Natural killer cell (primary cell): ENCODE results near the gene MCOLN1. TPM values are rescaled to one million over a fixed set of nuclear protein-coding genes. Genes with fewer than 3 reads are reported as not detected.

Experiments
- ATAC-seq, 3 donors: fragments of 150-1000 bp in 2 of 3; fragments of 200-7000 bp in 1 of 3; cut with Tn5 transposase; 1 replicate in 1 of 3; 2 replicates in 2 of 3; pipeline ENCODE4 v1.10.0; 2021; ENCODE audit warnings: mild to moderate bottlenecking in 2 of 3, moderate library complexity in 2 of 3
- DNase-seq, 2 donors: peaks; one replicate each; pipeline versions ENCODE4 v3.0.0 to v3.0.0-alpha.2; 2013 to 2021; ENCODE audit warnings: mixed read lengths in 1 of 2
- H3K27ac ChIP-seq: one replicate; pipeline ENCODE4 v1.5.1; 2013; ENCODE audit warnings: mild to moderate bottlenecking, low read length
- H3K27me3 ChIP-seq: one replicate; pipeline ENCODE4 v1.6.1; 2013; ENCODE audit warnings: low read length; ENCODE audit not compliant: control insufficient read depth, insufficient read depth
- H3K36me3 ChIP-seq: one replicate; pipeline ENCODE4 v1.6.1; 2013; ENCODE audit warnings: low read length; ENCODE audit not compliant: control insufficient read depth, insufficient read depth
- H3K4me1 ChIP-seq: one replicate; pipeline ENCODE4 v1.6.1; 2013; ENCODE audit warnings: low read length; ENCODE audit not compliant: control insufficient read depth, insufficient read depth
- H3K4me3 ChIP-seq: one replicate; pipeline ENCODE4 v1.5.1; 2013; ENCODE audit warnings: low read length
- H3K9me3 ChIP-seq: one replicate; pipeline ENCODE4 v1.6.1; 2013; ENCODE audit warnings: low read length; ENCODE audit not compliant: control insufficient read depth, insufficient read depth
- H3K27ac Mint-ChIP-seq, 2 donors: one replicate each; pipeline ENCODE4 v1.8.0; 2022; ENCODE audit warnings: mild to moderate bottlenecking in 2 of 2, mixed read lengths in 2 of 2, moderate library complexity in 1 of 2
- H3K27me3 Mint-ChIP-seq, 2 donors: one replicate each; pipeline ENCODE4 v1.8.0; 2022; ENCODE audit warnings: low read depth in 2 of 2, mixed read lengths in 2 of 2
- H3K36me3 Mint-ChIP-seq: one replicate; pipeline ENCODE4 v1.8.0; 2022; ENCODE audit warnings: mixed read lengths
- H3K4me1 Mint-ChIP-seq, 2 donors: one replicate each; pipeline ENCODE4 v1.8.0; 2022; ENCODE audit warnings: mixed read lengths in 2 of 2
- H3K4me3 Mint-ChIP-seq: one replicate; pipeline ENCODE4 v1.8.0; 2022; ENCODE audit warnings: mild to moderate bottlenecking, moderate library complexity, mixed read lengths
- H3K9me3 Mint-ChIP-seq, 2 donors: one replicate each; pipeline ENCODE4 v1.8.0; 2022; ENCODE audit warnings: mixed read lengths in 2 of 2
- CTCF ChIP-seq: fragments of 200-600 bp; IDR thresholded peaks from one replicate; pipeline ENCODE4 v1.8.0; 2022; ENCODE audit warnings: antibody characterized with exemption
- WGBS: methylation state at CpG from one replicate; pipeline ENCODE4 v1.1.7; 2013; ENCODE audit warnings: missing lambda C conversion rate; ENCODE audit not compliant: insufficient coverage; 5-methylcytosine and 5-hydroxymethylcytosine counted together
- intact Hi-C: fragments of 100-400 bp; cut with micrococcal nuclease; formaldehyde crosslinking; loops from one replicate; pipeline ENCODE4 v1.14.2; 2022
- total RNA-seq, 4 donors: library from RNA; stranded (reverse); fragments of 120-200 nt in 1 of 4; gene quantifications; one replicate each; pipeline versions ENCODE4 v1.2.3 to v1.2.4, GENCODE V29; 2013 to 2022

The MCOLN1 gene
- total RNA-seq, 3 donors from 2014 or later (not counting 1 experiment from before 2014, with no cell fraction given), result 22.9 to 37.6 (median 27.8) TPM

GRCh38 chr19:7516878-7517277, 5.5 kb upstream of the MCOLN1 start:
- Mint-ChIP-seq H3K4me1 (peaks cover 13 to 15% of the 10 kb centered on the region in 2 donors), H3K27me3 (peaks cover 0 to 6% of the 10 kb centered on the region in 2 donors), H3K9me3 (no peaks in the 10 kb centered on the region), H3K36me3 (no peaks in the 10 kb centered on the region), H3K27ac (peak overlapping the region in 1 of 2 donors; percentile 63), H3K4me3 (peak overlapping the region; percentile 76)
- WGBS, result 93% methylated on average over 4 of the region's 4 CpGs
- intact Hi-C loops, result no loop called here
- Histone ChIP-seq H3K4me1 (peaks cover 14% of the 10 kb centered on the region), H3K27me3 (no peaks in the 10 kb centered on the region), H3K9me3 (no peaks in the 10 kb centered on the region), H3K36me3 (no peaks in the 10 kb centered on the region), H3K4me3 (no peak overlapping the region), H3K27ac (no peak overlapping the region)
- TF ChIP-seq CTCF, result no peak
- no peak for ATAC-seq
- DNase-seq, result no peak

- DNase-seq (no peak), ATAC-seq (no peak)
- no peak for TF ChIP-seq CTCF
- Histone ChIP-seq H3K27ac (no peak overlapping the region), H3K4me3 (no peak overlapping the region), H3K27me3 (no peaks in the 10 kb centered on the region), H3K9me3 (no peaks in the 10 kb centered on the region), H3K36me3 (no peaks in the 10 kb centered on the region), H3K4me1 (peaks cover 30% of the 10 kb centered on the region)
- no peak overlapping the region for H3K27ac Mint-ChIP-seq
- WGBS, result 98% methylated on average over 74 of the region's 74 CpGs
- no peaks in the 10 kb centered on the region for H3K9me3 Mint-ChIP-seq
- no peaks in the 10 kb centered on the region for H3K36me3 Mint-ChIP-seq
- H3K4me1 Mint-ChIP-seq, result peaks cover 18 to 22% of the 10 kb centered on the region in 2 donors
- peaks cover 0 to 3% of the 10 kb centered on the region in 2 donors for H3K27me3 Mint-ChIP-seq
- H3K4me3 Mint-ChIP-seq, result no peak overlapping the region
- intact Hi-C loops, result no loop called here
Measured at GRCh38 chr19:7519361-7520130, 2.9 kb upstream of the MCOLN1 start.

- no peak overlapping the region for H3K4me3 ChIP-seq
- no peak overlapping the region for H3K4me3 Mint-ChIP-seq
- H3K9me3 ChIP-seq, result no peaks in the 10 kb centered on the region
- H3K4me1 Mint-ChIP-seq, result peaks cover 16 to 20% of the 10 kb centered on the region in 2 donors
- H3K9me3 Mint-ChIP-seq, result no peaks in the 10 kb centered on the region
- TF ChIP-seq CTCF, result no peak
- DNase-seq, result no peak
- no peak for ATAC-seq
- no peaks in the 10 kb centered on the region for H3K36me3 ChIP-seq
- 96% methylated on average over 51 of the region's 51 CpGs for WGBS
- no peak overlapping the region for H3K27ac Mint-ChIP-seq
- peaks cover 0 to 3% of the 10 kb centered on the region in 2 donors for H3K27me3 Mint-ChIP-seq
- intact Hi-C loops, result no loop called here
- H3K36me3 Mint-ChIP-seq, result no peaks in the 10 kb centered on the region
- H3K4me1 ChIP-seq, result peaks cover 30% of the 10 kb centered on the region
- H3K27ac ChIP-seq, result no peak overlapping the region
- no peaks in the 10 kb centered on the region for H3K27me3 ChIP-seq
Measured at GRCh38 chr19:7520131-7521051, 2.0 kb upstream of the MCOLN1 start.
